OCI-LY3 (cell line): ENCODE results near the gene DAGLA.
A peak's percentile ranks its signal among the peaks of the same experiment; 100 is the strongest.
"Not testable (repeated sequence)": the region's sequence is repeated elsewhere in the genome, so short reads cannot be mapped to it uniquely, and the experiment has no call there.

Source experiments
- H2AFZ ChIP-seq: fragments of 200-600, 300-600 bp; shearing (Covaris generic); 2 replicates; pipeline ENCODE4 v1.6.0; 2014; ENCODE audit warnings: antibody characterized with exemption, low read depth, low read length
- H3K27ac ChIP-seq: fragments of 200-600, 300-600 bp; sonication (generic); 2 replicates; pipeline ENCODE4 v1.5.1; 2014; ENCODE audit warnings: mild to moderate bottlenecking, low read length, moderate library complexity, mixed read lengths
- H3K27me3 ChIP-seq: fragments of 200-600, 300-600 bp; sonication (generic); 2 replicates; pipeline ENCODE4 v1.6.1; 2014; ENCODE audit warnings: low read depth, low read length, mixed read lengths
- H3K36me3 ChIP-seq: fragments of 200-600, 300-600 bp; sonication (generic); replicated peaks from 2 replicates; pipeline ENCODE3; 2014; ENCODE audit warnings: low read depth, low read length, mixed read lengths
- H3K4me1 ChIP-seq: fragments of 300-600, 200-600 bp; sonication (generic); 2 replicates; pipeline ENCODE4 v1.6.1; 2014; ENCODE audit warnings: low read length, mixed read lengths
- H3K4me2 ChIP-seq: fragments of 200-600, 300-600 bp; sonication (generic); 2 replicates; pipeline ENCODE4 v1.6.1; 2014; ENCODE audit warnings: low read length, mixed read lengths
- H3K4me3 ChIP-seq: fragments of 300-600, 200-600 bp; sonication (generic); 2 replicates; pipeline ENCODE4 v1.5.1; 2014; ENCODE audit warnings: antibody characterized with exemption, mild to moderate bottlenecking, low read length, moderate library complexity
- H3K79me2 ChIP-seq: fragments of 300-600, 200-600 bp; shearing (Covaris generic); 2 replicates; pipeline ENCODE4 v1.6.1; 2014; ENCODE audit warnings: mild to moderate bottlenecking, low read length, mixed read lengths
- H3K9ac ChIP-seq: fragments of 300-600, 200-600 bp; shearing (Covaris generic); 2 replicates; pipeline ENCODE4 v1.6.0; 2014; ENCODE audit warnings: mild to moderate bottlenecking, low read length, moderate library complexity
- H3K9me3 ChIP-seq: fragments of 200-600, 300-600 bp; shearing (Covaris generic); 2 replicates; pipeline ENCODE4 v1.6.1; 2014; ENCODE audit warnings: low read length, mixed read lengths; ENCODE audit not compliant: insufficient read depth
- H4K20me1 ChIP-seq: fragments of 200-600, 300-600 bp; sonication (generic); 2 replicates; pipeline ENCODE4 v1.6.1; 2016; ENCODE audit warnings: low read length, mixed read lengths; ENCODE audit not compliant: insufficient read depth
- CTCF ChIP-seq: fragments of 200-600, 300-600 bp; sonication (generic); IDR thresholded peaks from 2 replicates; pipeline ENCODE4 v1.5.1; 2014; ENCODE audit warnings: antibody characterized with exemption, low read length, low read depth
- EZH2phosphoT487 ChIP-seq: fragments of 200-600 bp; shearing (Covaris generic); IDR thresholded peaks from 2 replicates; pipeline ENCODE4 v1.6.1; 2018; ENCODE audit warnings: antibody characterized with exemption, mixed run types, low read depth

Gene DAGLA

GRCh38 chr11:61669417-61669816 is 10.8 kb upstream of the DAGLA start:
- Histone ChIP-seq H3K79me2 (no peaks in the 10 kb centered on the region), H3K9me3 (no peaks in the 10 kb centered on the region), H2AFZ (no peak overlapping the region), H3K4me3 (no peak overlapping the region), H3K27me3 (peaks cover 32% of the 10 kb centered on the region), H3K36me3 (no peaks in the 10 kb centered on the region), H3K9ac (no peak overlapping the region), H3K4me1 (no peaks in the 10 kb centered on the region), H3K4me2 (no peak overlapping the region), H3K27ac (no peak overlapping the region), H4K20me1 (no peaks in the 10 kb centered on the region)
- TF ChIP-seq CTCF (no peak), EZH2phosphoT487 (no peak)

GRCh38 chr11:61670626-61671025 is 9.6 kb upstream of the DAGLA start:
- no peak for TF ChIP-seq EZH2phosphoT487
- TF ChIP-seq CTCF = no peak
- no peaks in the 10 kb centered on the region for H3K36me3 ChIP-seq
- H4K20me1 ChIP-seq = no peaks in the 10 kb centered on the region
- H3K4me2 ChIP-seq = no peak overlapping the region
- H3K9me3 ChIP-seq = no peaks in the 10 kb centered on the region
- H3K4me1 ChIP-seq = no peaks in the 10 kb centered on the region
- no peak overlapping the region for H3K27ac ChIP-seq
- H2AFZ ChIP-seq = no peak overlapping the region
- no peak overlapping the region for H3K9ac ChIP-seq
- peaks cover 44% of the 10 kb centered on the region for H3K27me3 ChIP-seq
- H3K4me3 ChIP-seq = no peak overlapping the region
- no peaks in the 10 kb centered on the region for H3K79me2 ChIP-seq

- Histone ChIP-seq H3K9ac (no peak overlapping the region), H3K36me3 (no peaks in the 10 kb centered on the region), H2AFZ (no peak overlapping the region), H3K79me2 (no peaks in the 10 kb centered on the region), H3K27ac (no peak overlapping the region), H3K4me1 (no peaks in the 10 kb centered on the region), H3K9me3 (no peaks in the 10 kb centered on the region), H3K4me3 (no peak overlapping the region), H4K20me1 (no peaks in the 10 kb centered on the region), H3K27me3 (peaks cover 50% of the 10 kb centered on the region), H3K4me2 (no peak overlapping the region)
- TF ChIP-seq EZH2phosphoT487 (no peak), CTCF (0 out of 2 replicates have a peak, but pooled peaks have one; percentile 17)
These were observed 8.7 kb upstream of the DAGLA start for GRCh38 chr11:61671527-61671926.

GRCh38 chr11:61673946-61674467 is 6.2 kb upstream of the DAGLA start:
- not testable (repeated sequence) for H3K4me1 ChIP-seq, H3K9ac ChIP-seq, H3K79me2 ChIP-seq, H3K27ac ChIP-seq, H2AFZ ChIP-seq, H3K4me3 ChIP-seq, H3K4me2 ChIP-seq, H4K20me1 ChIP-seq, H3K36me3 ChIP-seq, H3K9me3 ChIP-seq
- peaks cover 46% of the 10 kb centered on the region for H3K27me3 ChIP-seq

GRCh38 chr11:61675826-61676225 is 4.4 kb upstream of the DAGLA start:
- Histone ChIP-seq H3K27me3 (peaks cover 40% of the 10 kb centered on the region), H3K4me3 (no peak overlapping the region), H3K9me3 (no peaks in the 10 kb centered on the region), H3K4me2 (no peak overlapping the region), H3K4me1 (no peaks in the 10 kb centered on the region), H2AFZ (no peak overlapping the region), H4K20me1 (no peaks in the 10 kb centered on the region), H3K36me3 (no peaks in the 10 kb centered on the region), H3K27ac (no peak overlapping the region), H3K9ac (no peak overlapping the region), H3K79me2 (no peaks in the 10 kb centered on the region)
- TF ChIP-seq EZH2phosphoT487 = no peak
- no peak for TF ChIP-seq CTCF
